Right atrium auricular region (tissue), 2 donors: ENCODE results near the gene TMEM88. TPM values are rescaled to one million over a fixed set of nuclear protein-coding genes. Genes with fewer than 3 reads are reported as not detected.
A peak's percentile ranks its signal among the peaks of the same experiment; 100 is the strongest.

Source experiments
- DNase-seq: peaks from one replicate; pipeline ENCODE4 v3.0.0-alpha.2; 2019; ENCODE audit warnings: low spot score
- H3K27ac ChIP-seq, 2 donors: fragments of 200-600 bp; sonication (generic); 1 replicate in 1 of 2; 2 replicates in 1 of 2; pipeline ENCODE4 v1.5.1; 2016 to 2019
- H3K27me3 ChIP-seq, 2 donors: fragments of 200-600 bp; sonication (generic); one replicate each; pipeline versions ENCODE4 v1.5.1 to v1.6.0; 2017 to 2019
- H3K36me3 ChIP-seq: fragments of 200-600 bp; sonication (generic); one replicate; pipeline ENCODE4 v1.5.1; 2016
- H3K4me1 ChIP-seq, 2 donors: fragments of 200-600 bp; sonication (generic); one replicate each; pipeline versions ENCODE4 v1.5.1 to v1.6.0; 2017 to 2019
- H3K4me3 ChIP-seq, 2 donors: fragments of 200-600 bp; sonication (generic); 1 replicate in 1 of 2; 2 replicates in 1 of 2; pipeline ENCODE4 v1.5.1; 2017 to 2019; ENCODE audit warnings: mild to moderate bottlenecking in 1 of 2, moderate library complexity in 1 of 2
- H3K9me3 ChIP-seq, 2 donors: fragments of 200-600 bp; sonication (generic); one replicate each; pipeline ENCODE4 v1.5.1; 2019
- CTCF ChIP-seq, 2 donors: fragments of 200-600 bp; sonication (generic); IDR thresholded peaks; one replicate each; pipeline ENCODE4 v1.5.1; 2019; ENCODE audit warnings: antibody characterized with exemption in 2 of 2
- total RNA-seq, 2 donors: library from RNA; depleted of rRNA; stranded (reverse); fragments of >200 nt; gene quantifications; one replicate each; pipeline ENCODE4 v1.1.0, GENCODE V29; 2016

Gene TMEM88
- total RNA-seq, 2 donors from 2014 or later, result 42.5 to 53.2 TPM

GRCh38 chr17:7856011-7856810, 1.3 kb downstream of the TMEM88 start:
- H3K27me3 ChIP-seq, result no peaks in the 10 kb centered on the region
- peak overlapping the region; percentile 90 to 98 for H3K27ac ChIP-seq
- peaks cover 23% of the 10 kb centered on the region for H3K36me3 ChIP-seq
- peak overlapping the region; percentile 62 to 64 for H3K4me3 ChIP-seq
- DNase-seq, result no peak
- TF ChIP-seq CTCF (IDR thresholded peaks at IDR 0.05), result no peak
- peaks cover 0 to 51% of the 10 kb centered on the region in 2 donors for H3K4me1 ChIP-seq
- H3K9me3 ChIP-seq, result no peaks in the 10 kb centered on the region

DNA sequence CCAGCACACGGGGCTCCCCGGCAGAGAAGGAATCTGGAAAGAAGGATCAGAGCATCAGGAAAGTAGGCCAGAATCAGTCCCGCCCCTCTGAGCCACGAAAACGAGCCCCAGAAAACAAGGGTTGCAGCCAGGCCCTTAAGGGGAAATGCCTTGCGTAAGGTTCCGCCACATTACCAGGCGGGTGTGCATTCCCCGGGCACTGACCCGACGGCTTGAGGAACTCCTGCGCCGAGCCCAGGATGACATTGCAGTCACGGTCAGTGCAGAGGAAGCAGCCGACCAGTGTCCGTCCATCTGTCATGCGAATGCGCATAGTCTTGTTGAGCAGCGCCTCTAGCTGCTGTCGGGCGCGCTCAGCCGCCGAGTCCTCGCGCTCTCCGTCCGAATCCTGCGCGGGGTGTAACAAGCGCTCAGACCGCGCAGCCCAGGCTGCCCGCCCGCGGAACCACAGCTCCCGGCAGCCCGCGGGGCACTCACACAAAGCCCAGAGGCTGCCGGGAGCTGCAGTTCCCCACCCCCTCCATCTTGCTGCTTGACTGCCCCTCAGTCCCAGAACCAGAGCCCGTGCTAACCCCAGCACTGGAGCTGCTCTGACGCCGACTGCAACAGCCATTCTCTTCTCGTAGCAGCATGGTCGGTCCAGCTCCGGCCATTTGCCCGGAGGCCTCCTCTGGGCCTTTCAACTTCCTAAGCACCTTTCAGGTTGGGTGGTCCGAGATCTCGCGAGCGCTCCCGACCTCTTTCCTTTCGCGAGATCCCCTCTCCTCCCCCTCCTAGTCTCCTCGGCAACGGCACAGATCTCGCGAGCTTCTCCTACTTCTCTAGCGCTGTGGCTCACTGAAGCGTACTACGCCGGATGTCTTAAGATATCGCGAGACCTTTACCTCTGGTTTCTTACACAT, 2.2 kb downstream of the TMEM88 start, which contains the start of gene NAA38:
Gene NAA38 (minus strand): TSS at position 749 of the 902 bp plus-strand sequence. CDS start 96 bp downstream, at position 653.
- no peaks in the 10 kb centered on the region for H3K9me3 ChIP-seq
- H3K4me1 ChIP-seq, result peaks cover 0 to 47% of the 10 kb centered on the region in 2 donors
- H3K27me3 ChIP-seq, result no peaks in the 10 kb centered on the region
- H3K36me3 ChIP-seq, result peaks cover 19% of the 10 kb centered on the region
- DNase-seq, result peak; percentile 98
- peak within 1 kb of the TSS; percentile 62 to 64 for H3K4me3 ChIP-seq
- peak within 1 kb of the TSS; percentile 90 to 98 for H3K27ac ChIP-seq
- peak in 1 of 2 donors; percentile 74 for TF ChIP-seq CTCF (IDR thresholded peaks at IDR 0.05)

- Histone ChIP-seq H3K27ac (peak within 1 kb of the TSS; percentile 90 to 98), H3K36me3 (peaks cover 10% of the 10 kb centered on the region), H3K9me3 (no peaks in the 10 kb centered on the region), H3K4me3 (peak within 1 kb of the TSS; percentile 62 to 64), H3K4me1 (peaks cover 0 to 42% of the 10 kb centered on the region in 2 donors), H3K27me3 (no peaks in the 10 kb centered on the region)
- peak; percentile 97 for DNase-seq
- TF ChIP-seq CTCF (IDR thresholded peaks at IDR 0.05), result no peak
Observed at GRCh38 chr17:7857713-7858521, 3.1 kb downstream of the TMEM88 start, which contains the start of gene CYB5D1. TSS of gene CYB5D1 (plus strand) at chr17:7858003. CDS start at chr17:7858135, 132 bp downstream.

GRCh38 chr17:7858522-7858810, 3.6 kb downstream of the TMEM88 start:
- Histone ChIP-seq H3K9me3 (no peaks in the 10 kb centered on the region), H3K4me1 (peaks cover 0 to 42% of the 10 kb centered on the region in 2 donors), H3K27ac (peak overlapping the region; percentile 90 to 98), H3K27me3 (no peaks in the 10 kb centered on the region), H3K36me3 (peaks cover 5% of the 10 kb centered on the region), H3K4me3 (peak overlapping the region; percentile 62 to 64)
- no peak for DNase-seq
- peak in 1 of 2 donors; percentile 58 for TF ChIP-seq CTCF (IDR thresholded peaks at IDR 0.05)

GRCh38 chr17:7859028-7859427, 4.2 kb downstream of the TMEM88 start:
- H3K27ac ChIP-seq, result peak overlapping the region in 1 of 2 donors; percentile 90

More at GRCh38 chr17:7859028-7859427, 4.2 kb downstream of the TMEM88 start:
- Histone ChIP-seq H3K36me3 (no peaks in the 10 kb centered on the region), H3K9me3 (no peaks in the 10 kb centered on the region), H3K4me3 (no peak overlapping the region), H3K4me1 (peaks cover 0 to 42% of the 10 kb centered on the region in 2 donors), H3K27me3 (no peaks in the 10 kb centered on the region)
- no peak for DNase-seq
- no peak for TF ChIP-seq CTCF (IDR thresholded peaks at IDR 0.05)
